Aorta (tissue), 5 donors: ENCODE data around the gene CARS2. TPM values are rescaled to one million over a fixed set of nuclear protein-coding genes. Genes with fewer than 3 reads are reported as not detected.
"Not testable (repeated sequence)": the region's sequence is repeated elsewhere in the genome, so short reads cannot be mapped to it uniquely, and the experiment has no call there.

ENCODE experiments used
- ATAC-seq: fragments of 200-7000 bp; cut with Tn5 transposase; one replicate; pipeline ENCODE4 v1.9.1; 2022; ENCODE audit warnings: moderate library complexity; ENCODE audit not compliant: low FRiP score
- DNase-seq, 2 donors: peaks; one replicate each; pipeline ENCODE4 v3.0.0-alpha.2; 2020
- H3K27ac ChIP-seq, 2 donors: one replicate each; pipeline ENCODE4 v1.5.1; 2013; ENCODE audit warnings: low read length in 2 of 2, mild to moderate bottlenecking in 2 of 2, moderate library complexity in 2 of 2, control low read depth in 1 of 2, inconsistent platforms in 1 of 2, low read depth in 1 of 2
- H3K27me3 ChIP-seq, 2 donors: one replicate each; pipeline ENCODE4 v1.6.1; 2013; ENCODE audit warnings: control low read depth in 1 of 2, low read length in 1 of 2, mild to moderate bottlenecking in 1 of 2, moderate library complexity in 1 of 2; ENCODE audit not compliant: insufficient read depth in 2 of 2, control insufficient read depth in 1 of 2
- H3K36me3 ChIP-seq, 2 donors: one replicate each; pipeline ENCODE4 v1.6.1; 2013; ENCODE audit warnings: control low read depth in 1 of 2, low read length in 1 of 2, mild to moderate bottlenecking in 1 of 2; ENCODE audit not compliant: insufficient read depth in 2 of 2, control insufficient read depth in 1 of 2
- H3K4me1 ChIP-seq, 2 donors: one replicate each; pipeline ENCODE4 v1.6.1; 2013; ENCODE audit warnings: low read length in 2 of 2, control low read depth in 1 of 2, mild to moderate bottlenecking in 1 of 2, moderate library complexity in 1 of 2; ENCODE audit not compliant: insufficient read depth in 2 of 2, control insufficient read depth in 1 of 2
- H3K4me3 ChIP-seq, 2 donors: one replicate each; pipeline ENCODE4 v1.5.1; 2013; ENCODE audit warnings: low read length in 2 of 2, control low read depth in 1 of 2, mild to moderate bottlenecking in 1 of 2
- H3K9me3 ChIP-seq: one replicate; pipeline ENCODE4 v1.6.1; 2013; ENCODE audit warnings: mild to moderate bottlenecking, low read length; ENCODE audit not compliant: control insufficient read depth
- WGBS, 2 donors: extraction: QIAGEN DNeasy Blood & Tissue Kit; methylation state at CpG; one replicate each; pipeline ENCODE4 v1.1.7; 2013; 5-methylcytosine and 5-hydroxymethylcytosine counted together
- intact Hi-C, 2 donors: fragments of 100-400 bp; cut with DNase I; formaldehyde crosslinking; loops; one replicate each; pipeline versions ENCODE4 v1.14.2 to v1.15.0; 2022
- polyA plus RNA-seq, 2 donors: library from polyadenylated mRNA; stranded (reverse); fragments of 200-250 nt; gene quantifications; one replicate each; pipeline ENCODE4 v1.2.3, GENCODE V29; 2013
- total RNA-seq, 2 donors: library from RNA; stranded (reverse); fragmentation: NEBNext Ultra II Directional; extraction: Animal tissue kit (Norgen Biotek cat#: 25700); gene quantifications; one replicate each; pipeline ENCODE4 v1.2.1, GENCODE V29; 2021
- donor health status: healthy with polysubstance abuse.
- donor health status: Bipolar disorder and iron deficiency.
- donor health status: DM: no; HTN: no; CAD: no.
- donor health status: DM: no; HTN: no; CAD: no.
- donor health status: DM: yes; HTN: yes; CAD: no.

The CARS2 gene
- total and polyA plus RNA-seq, 4 donors = 38.3 to 125 (median 56.4) TPM

- Histone ChIP-seq H3K36me3 (peaks cover 0 to 14% of the 10 kb centered on the region in 2 donors), H3K4me1 (no peaks in the 10 kb centered on the region), H3K27me3 (no peaks in the 10 kb centered on the region), H3K9me3 (no peaks in the 10 kb centered on the region), H3K27ac (no peak overlapping the region), H3K4me3 (no peak overlapping the region)
- intact Hi-C loops = no loop called here
- ATAC-seq (no peak), DNase-seq (no peak)
- 81 to 83% methylated on average over 16 of the region's 16 CpGs for WGBS, 2 donors
These were observed 69.9 kb downstream of the CARS2 start for GRCh38 chr13:110636053-110636475.

DNA sequence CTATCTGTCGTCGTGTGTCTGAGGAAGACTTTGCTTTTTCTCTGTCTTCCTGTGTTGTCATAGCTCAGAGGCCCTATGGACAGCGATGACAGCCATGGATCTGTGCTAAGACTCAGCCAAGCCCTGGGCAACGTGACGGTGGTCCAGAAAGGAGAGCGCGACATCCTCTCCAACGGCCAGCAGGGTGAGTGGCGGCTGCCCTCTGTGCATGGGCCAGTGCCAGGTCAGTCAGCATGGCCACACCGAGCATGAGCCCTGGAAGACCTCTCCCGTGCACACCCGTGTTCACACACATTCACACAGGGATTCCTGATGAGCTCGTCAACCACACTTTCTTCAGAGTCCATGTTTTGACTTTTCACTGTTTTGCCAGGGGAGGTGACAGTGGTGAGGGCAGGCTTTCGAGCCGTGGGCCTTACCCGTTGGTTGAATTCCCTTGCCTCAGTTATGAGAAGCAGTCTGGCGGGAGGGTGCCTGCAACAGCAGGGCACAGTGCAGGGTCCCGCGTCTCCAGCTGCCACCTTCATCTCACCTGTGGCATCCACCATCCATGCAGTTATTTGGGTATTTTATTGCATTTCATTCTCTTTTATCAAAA, 70.4 kb downstream of the CARS2 start:
- DNase-seq = no peak
- Histone ChIP-seq H3K4me3 (no peak overlapping the region), H3K36me3 (peaks cover 0 to 14% of the 10 kb centered on the region in 2 donors), H3K27ac (no peak overlapping the region), H3K9me3 (no peaks in the 10 kb centered on the region), H3K27me3 (no peaks in the 10 kb centered on the region), H3K4me1 (no peaks in the 10 kb centered on the region)
- WGBS, 2 donors = 83 to 85% methylated on average over 19 of the region's 19 CpGs
- intact Hi-C loops = no loop called here
- no peak for ATAC-seq

- Histone ChIP-seq H3K36me3 (peaks cover 0 to 14% of the 10 kb centered on the region in 2 donors), H3K9me3 (no peaks in the 10 kb centered on the region), H3K27me3 (no peaks in the 10 kb centered on the region), H3K4me1 (no peaks in the 10 kb centered on the region), H3K4me3 (no peak overlapping the region), H3K27ac (no peak overlapping the region)
- intact Hi-C loops = no loop called here
- ATAC-seq (no peak), DNase-seq (no peak)
- 90 to 91% methylated on average over 19 of the region's 19 CpGs for WGBS, 2 donors
These were observed 71.4 kb downstream of the CARS2 start for GRCh38 chr13:110634558-110634957.

GRCh38 chr13:110633776-110634175, 72.1 kb downstream of the CARS2 start:
- Histone ChIP-seq H3K4me1 (no peaks in the 10 kb centered on the region), H3K27ac (no peak overlapping the region), H3K9me3 (no peaks in the 10 kb centered on the region), H3K27me3 (no peaks in the 10 kb centered on the region), H3K36me3 (peaks cover 0 to 14% of the 10 kb centered on the region in 2 donors), H3K4me3 (no peak overlapping the region)
- intact Hi-C loops = no loop called here
- ATAC-seq = no peak
- DNase-seq = no peak
- WGBS, 2 donors = 82 to 84% methylated on average over 8 of the region's 8 CpGs

GRCh38 chr13:110632255-110632654, 73.7 kb downstream of the CARS2 start:
- not testable (repeated sequence) for DNase-seq
- WGBS, 2 donors = 91 to 93% methylated on average over 15 of the region's 15 CpGs

DNA sequence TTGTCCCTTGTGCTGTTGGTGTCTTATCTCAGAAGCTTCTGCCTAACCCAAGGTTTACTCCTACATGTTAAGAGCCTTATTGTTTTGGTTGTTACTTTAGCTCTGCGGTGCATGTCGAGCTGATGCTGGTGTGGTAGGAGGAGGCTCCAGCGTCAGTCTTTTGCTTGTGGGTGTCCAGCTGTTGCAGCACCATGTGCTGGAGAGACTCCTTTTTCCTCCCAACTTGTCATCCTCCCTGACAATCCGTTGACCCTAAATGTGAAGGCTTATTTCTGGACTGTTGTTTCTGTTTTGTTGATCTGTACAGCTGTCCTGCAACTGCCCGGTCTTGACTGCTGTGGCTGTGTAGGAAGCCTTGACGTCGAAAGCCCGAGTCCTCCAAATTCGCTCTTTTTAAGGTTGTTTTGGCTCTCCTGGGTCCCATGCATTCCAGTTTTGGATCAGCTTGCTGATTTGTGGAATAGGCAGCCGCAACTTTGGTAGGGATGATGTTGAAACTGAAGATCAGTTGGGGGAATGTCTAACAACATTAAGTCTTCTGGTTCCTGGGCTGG, 75.3 kb downstream of the CARS2 start:
- no peaks in the 10 kb centered on the region for H3K27me3 ChIP-seq
- H3K9me3 ChIP-seq = no peaks in the 10 kb centered on the region
- H3K4me3 ChIP-seq = no peak overlapping the region
- no peaks in the 10 kb centered on the region for H3K4me1 ChIP-seq
- H3K36me3 ChIP-seq = peaks cover 0 to 11% of the 10 kb centered on the region in 2 donors
- WGBS, 2 donors = 60 to 67% methylated on average over 10 of the region's 10 CpGs
- no peak for DNase-seq
- intact Hi-C loops = no loop called here
- no peak overlapping the region for H3K27ac ChIP-seq
- no peak for ATAC-seq

More at GRCh38 chr13:110632255-110632654, 73.7 kb downstream of the CARS2 start:
- H3K4me3 ChIP-seq, H3K9me3 ChIP-seq, ATAC-seq, H3K27ac ChIP-seq, H3K4me1 ChIP-seq, intact Hi-C loops, H3K27me3 ChIP-seq: not testable (repeated sequence)
- H3K36me3 ChIP-seq = peaks cover 0 to 17% of the 10 kb centered on the region in 2 donors

DNA sequence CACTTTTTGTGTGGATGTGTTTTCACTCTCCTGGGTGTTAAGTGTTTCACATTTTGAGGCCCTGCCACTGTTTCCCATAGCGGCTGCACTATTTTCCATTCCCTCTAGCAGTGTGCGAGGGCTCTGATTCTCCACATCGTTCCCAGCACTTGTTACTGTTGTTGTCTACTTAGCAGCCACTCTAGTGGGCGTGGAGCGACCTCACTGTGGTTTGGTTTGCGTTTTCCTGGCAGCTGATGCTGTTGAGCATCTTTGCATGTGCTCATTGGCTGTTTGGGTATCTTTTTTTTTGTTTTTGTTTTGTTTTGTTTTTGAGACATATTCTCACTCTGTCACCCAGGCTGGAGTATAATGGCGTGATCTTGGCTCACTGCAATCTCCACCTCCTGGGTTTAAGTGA, 76.2 kb downstream of the CARS2 start:
- no peak for ATAC-seq
- 88 to 90% methylated on average over 7 of the region's 7 CpGs for WGBS, 2 donors
- Histone ChIP-seq H3K9me3 (no peaks in the 10 kb centered on the region), H3K27ac (no peak overlapping the region), H3K4me1 (no peaks in the 10 kb centered on the region), H3K4me3 (no peak overlapping the region), H3K36me3 (peaks cover 0 to 5% of the 10 kb centered on the region in 2 donors), H3K27me3 (no peaks in the 10 kb centered on the region)
- intact Hi-C loops = no loop called here
- DNase-seq = no peak

DNA sequence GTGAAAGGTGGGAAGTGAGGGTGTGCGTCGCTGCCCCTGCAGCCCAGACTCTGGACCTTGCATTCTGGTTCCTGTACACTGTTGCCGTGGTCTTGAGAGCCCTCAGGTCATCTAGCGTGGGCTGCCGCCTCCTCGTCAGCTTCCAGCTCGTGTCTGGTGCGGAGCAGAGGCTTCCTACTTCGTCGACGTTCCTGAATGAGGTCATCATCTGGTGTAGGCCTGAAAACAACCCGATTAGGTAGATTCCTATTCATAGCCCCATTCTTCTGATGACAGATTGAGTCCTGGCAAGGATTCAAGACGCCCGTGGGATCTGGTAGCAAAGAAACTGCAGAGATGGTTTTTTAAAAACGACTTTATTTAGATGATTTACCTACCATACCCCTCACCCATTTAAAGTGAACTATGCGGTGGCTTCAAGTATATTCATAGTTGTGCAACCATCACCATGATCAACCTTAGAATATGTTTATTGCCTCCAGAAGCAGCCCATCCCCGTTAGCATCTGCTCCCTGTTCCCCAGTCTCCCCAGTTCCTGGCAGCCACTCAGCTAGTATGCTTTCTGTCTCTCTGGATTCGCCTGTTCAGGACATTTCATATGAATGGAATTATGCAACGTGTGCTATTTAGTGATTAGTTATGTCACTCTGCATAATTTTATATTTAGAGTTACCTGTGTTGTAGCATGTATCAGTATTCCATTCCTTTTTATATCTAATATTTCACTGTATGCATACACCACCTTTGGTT, 76.8 kb downstream of the CARS2 start:
- H3K9me3 ChIP-seq = no peaks in the 10 kb centered on the region
- H3K27ac ChIP-seq = no peak overlapping the region
- intact Hi-C loops = no loop called here
- no peaks in the 10 kb centered on the region for H3K27me3 ChIP-seq
- 72 to 77% methylated on average over 19 of the region's 19 CpGs for WGBS, 2 donors
- no peaks in the 10 kb centered on the region for H3K4me1 ChIP-seq
- H3K4me3 ChIP-seq = no peak overlapping the region
- ATAC-seq (no peak), DNase-seq (no peak)
- H3K36me3 ChIP-seq = peaks cover 0 to 5% of the 10 kb centered on the region in 2 donors

- intact Hi-C loops = no loop called here
- ATAC-seq = no peak
- Histone ChIP-seq H3K27me3 (no peaks in the 10 kb centered on the region), H3K36me3 (peaks cover 0 to 5% of the 10 kb centered on the region in 2 donors), H3K27ac (no peak overlapping the region), H3K4me3 (no peak overlapping the region), H3K9me3 (no peaks in the 10 kb centered on the region), H3K4me1 (no peaks in the 10 kb centered on the region)
- no peak for DNase-seq
- WGBS, 2 donors = 64 to 71% methylated on average over 13 of the region's 13 CpGs
These were observed 77.5 kb downstream of the CARS2 start for GRCh38 chr13:110628477-110628793.
